Esophagus muscularis mucosa (tissue), 4 donors: Measurements from ENCODE around the gene OR2S2.

Source experiments
- EP300 ChIP-seq: sonication (generic); formaldehyde crosslinking; IDR thresholded peaks from one replicate; pipeline ENCODE4 v1.6.1; 2017; ENCODE audit warnings: antibody characterized with exemption
- POLR2A ChIP-seq: fragments of 450-650 bp; IDR thresholded peaks from one replicate; pipeline ENCODE4 v1.6.1; 2017; ENCODE audit warnings: antibody characterized with exemption, moderate library complexity, mild to moderate bottlenecking, low read depth
- TF ChIP-seq, protein P1 (sequence below), 3 experiments: fragments of 200-600 bp in 2 of 3; fragments of 450-650 bp in 1 of 3; sonication (generic) in 2 of 3; IDR thresholded peaks; one replicate each; pipeline ENCODE4 v1.5.1; 2017 to 2019; ENCODE audit warnings: antibody characterized with exemption in 3 of 3, mild to moderate bottlenecking in 2 of 3, moderate library complexity in 1 of 3

DNA sequence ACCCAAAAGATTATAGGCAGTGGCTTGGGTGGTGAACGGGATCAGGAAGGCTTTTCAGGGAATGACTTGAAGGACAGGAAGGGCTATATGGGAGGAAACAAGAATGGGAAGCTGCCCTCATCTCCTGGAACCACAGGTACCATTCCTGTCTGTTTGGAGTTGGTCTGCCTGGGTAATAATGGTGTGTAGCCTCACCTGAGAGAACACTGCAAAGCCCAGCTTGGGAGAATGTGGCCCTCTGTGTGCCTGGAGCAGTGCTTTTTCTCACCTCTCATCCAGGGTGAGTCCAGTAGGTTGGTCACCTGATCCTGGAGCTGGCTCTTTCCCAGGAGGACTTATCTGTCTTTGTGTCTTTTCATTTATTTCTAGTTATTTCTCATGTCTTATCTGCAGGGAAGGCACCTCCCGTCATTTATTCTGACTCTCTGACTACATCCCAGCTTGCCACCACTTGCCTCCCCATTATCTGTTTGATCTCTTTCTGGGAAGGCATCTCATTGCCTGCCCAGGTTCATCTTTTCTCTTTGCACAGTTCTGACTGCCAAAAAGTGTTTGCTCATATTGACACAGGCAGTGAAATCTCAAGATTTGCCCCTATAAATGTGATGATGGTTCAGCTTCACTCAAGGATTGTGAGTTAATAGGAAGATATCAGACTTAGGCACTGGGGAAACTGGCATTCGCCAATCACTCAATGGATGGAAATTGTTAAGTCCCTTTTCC is 22.5 kb upstream of the OR2S2 start:
- TF ChIP-seq, protein P1, sequence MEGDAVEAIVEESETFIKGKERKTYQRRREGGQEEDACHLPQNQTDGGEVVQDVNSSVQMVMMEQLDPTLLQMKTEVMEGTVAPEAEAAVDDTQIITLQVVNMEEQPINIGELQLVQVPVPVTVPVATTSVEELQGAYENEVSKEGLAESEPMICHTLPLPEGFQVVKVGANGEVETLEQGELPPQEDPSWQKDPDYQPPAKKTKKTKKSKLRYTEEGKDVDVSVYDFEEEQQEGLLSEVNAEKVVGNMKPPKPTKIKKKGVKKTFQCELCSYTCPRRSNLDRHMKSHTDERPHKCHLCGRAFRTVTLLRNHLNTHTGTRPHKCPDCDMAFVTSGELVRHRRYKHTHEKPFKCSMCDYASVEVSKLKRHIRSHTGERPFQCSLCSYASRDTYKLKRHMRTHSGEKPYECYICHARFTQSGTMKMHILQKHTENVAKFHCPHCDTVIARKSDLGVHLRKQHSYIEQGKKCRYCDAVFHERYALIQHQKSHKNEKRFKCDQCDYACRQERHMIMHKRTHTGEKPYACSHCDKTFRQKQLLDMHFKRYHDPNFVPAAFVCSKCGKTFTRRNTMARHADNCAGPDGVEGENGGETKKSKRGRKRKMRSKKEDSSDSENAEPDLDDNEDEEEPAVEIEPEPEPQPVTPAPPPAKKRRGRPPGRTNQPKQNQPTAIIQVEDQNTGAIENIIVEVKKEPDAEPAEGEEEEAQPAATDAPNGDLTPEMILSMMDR (IDR thresholded peaks at IDR 0.05), result no peak
- TF ChIP-seq POLR2A (no peak), EP300 (no peak)
